Fibroblast of pulmonary artery (primary cell): ENCODE measurements around the gene SH3BGR.
A peak's percentile ranks its signal among the peaks of the same experiment; 100 is the strongest.

Source experiments
- DNase-seq: peaks from one replicate; pipeline ENCODE4 v3.0.0-alpha.2; 2010; ENCODE audit warnings: low read depth
- H3K4me3 ChIP-seq: replicated peaks from 2 replicates; pipeline ENCODE4 v1.5.1; 2011; ENCODE audit warnings: low read depth, mild to moderate bottlenecking, control low read depth, low read length, moderate library complexity
- TF ChIP-seq, protein P1 (sequence below): IDR thresholded peaks from 2 replicates; pipeline ENCODE4 v1.5.1; 2011; ENCODE audit warnings: mild to moderate bottlenecking, control low read depth, low read length, inconsistent platforms; ENCODE audit errors: missing control alignments

The SH3BGR gene

DNA sequence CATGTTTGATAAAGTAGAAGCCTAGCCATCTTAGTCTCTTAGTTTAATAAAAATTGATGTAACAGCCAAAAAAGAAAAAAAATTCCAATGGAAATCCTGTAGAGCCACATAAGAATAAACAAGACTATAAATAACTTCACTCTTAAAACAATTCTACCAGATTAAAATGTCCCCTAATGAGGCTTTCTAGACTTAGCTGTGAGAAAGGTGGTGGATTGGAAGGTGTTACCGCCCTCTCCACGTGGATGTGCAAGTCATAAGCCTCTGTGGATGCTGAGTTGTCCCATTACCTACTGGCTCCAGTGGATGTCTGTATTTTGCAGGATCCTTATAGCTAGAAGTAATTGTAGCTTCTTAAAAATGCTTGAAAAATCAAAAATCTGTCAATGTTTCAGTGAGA lies 20.8 kb upstream of the SH3BGR start:
- H3K4me3 ChIP-seq: no peak overlapping the region
- TF ChIP-seq, protein P1, sequence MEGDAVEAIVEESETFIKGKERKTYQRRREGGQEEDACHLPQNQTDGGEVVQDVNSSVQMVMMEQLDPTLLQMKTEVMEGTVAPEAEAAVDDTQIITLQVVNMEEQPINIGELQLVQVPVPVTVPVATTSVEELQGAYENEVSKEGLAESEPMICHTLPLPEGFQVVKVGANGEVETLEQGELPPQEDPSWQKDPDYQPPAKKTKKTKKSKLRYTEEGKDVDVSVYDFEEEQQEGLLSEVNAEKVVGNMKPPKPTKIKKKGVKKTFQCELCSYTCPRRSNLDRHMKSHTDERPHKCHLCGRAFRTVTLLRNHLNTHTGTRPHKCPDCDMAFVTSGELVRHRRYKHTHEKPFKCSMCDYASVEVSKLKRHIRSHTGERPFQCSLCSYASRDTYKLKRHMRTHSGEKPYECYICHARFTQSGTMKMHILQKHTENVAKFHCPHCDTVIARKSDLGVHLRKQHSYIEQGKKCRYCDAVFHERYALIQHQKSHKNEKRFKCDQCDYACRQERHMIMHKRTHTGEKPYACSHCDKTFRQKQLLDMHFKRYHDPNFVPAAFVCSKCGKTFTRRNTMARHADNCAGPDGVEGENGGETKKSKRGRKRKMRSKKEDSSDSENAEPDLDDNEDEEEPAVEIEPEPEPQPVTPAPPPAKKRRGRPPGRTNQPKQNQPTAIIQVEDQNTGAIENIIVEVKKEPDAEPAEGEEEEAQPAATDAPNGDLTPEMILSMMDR: no peak

GRCh38 chr21:39434950-39435349 lies 16.8 kb upstream of the SH3BGR start:
- no peak overlapping the region for H3K4me3 ChIP-seq
- DNase-seq: no peak
- TF ChIP-seq, protein P1: no peak

More for the DNA sequence above, 20.8 kb upstream of the SH3BGR start:
- no peak for DNase-seq

GRCh38 chr21:39439232-39439631 lies 12.5 kb upstream of the SH3BGR start:
- TF ChIP-seq, protein P1: no peak
- DNase-seq: no peak
- no peak overlapping the region for H3K4me3 ChIP-seq

- DNase-seq: peak; percentile 70
- no peak overlapping the region for H3K4me3 ChIP-seq
- TF ChIP-seq, protein P1: peak; percentile 97
Measured at GRCh38 chr21:39441502-39442475, 10.0 kb upstream of the SH3BGR start.

DNA sequence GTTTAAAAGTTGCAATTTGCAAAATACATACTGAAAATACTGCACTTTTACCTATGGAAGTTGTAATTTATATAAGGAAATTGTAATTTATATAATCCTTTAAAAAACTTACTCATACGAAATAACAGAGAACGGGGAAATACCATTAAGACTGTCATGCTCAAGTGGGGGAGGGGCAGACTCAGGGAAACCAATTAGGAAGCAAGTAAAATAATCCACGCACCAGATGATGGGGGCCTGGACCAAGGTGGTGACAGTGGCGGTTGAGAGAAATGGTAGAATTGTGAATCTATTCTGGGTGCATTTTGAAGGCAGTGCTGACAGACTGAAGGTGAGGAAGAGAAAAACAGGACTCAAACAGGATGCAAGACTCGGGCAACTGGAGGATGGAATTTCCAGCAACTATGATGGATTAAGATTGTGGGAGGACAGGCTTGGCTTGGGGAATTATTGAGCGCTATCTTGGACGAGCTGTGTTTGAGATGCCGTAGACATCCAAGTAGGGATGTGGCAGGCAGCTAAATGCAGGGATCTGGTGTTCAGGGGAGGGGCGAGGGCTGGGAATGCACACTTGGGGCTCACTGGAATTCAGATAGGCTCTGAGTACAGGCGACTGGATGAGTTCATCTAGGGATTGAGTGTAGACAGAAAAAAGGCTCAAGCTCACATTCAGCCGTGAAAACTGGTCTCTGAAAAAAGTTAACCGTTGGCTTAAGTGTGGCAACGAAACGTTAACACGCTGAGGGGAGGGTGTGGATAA lies 7.2 kb upstream of the SH3BGR start:
- TF ChIP-seq, protein P1: no peak
- peak; percentile 45 for DNase-seq

DNA sequence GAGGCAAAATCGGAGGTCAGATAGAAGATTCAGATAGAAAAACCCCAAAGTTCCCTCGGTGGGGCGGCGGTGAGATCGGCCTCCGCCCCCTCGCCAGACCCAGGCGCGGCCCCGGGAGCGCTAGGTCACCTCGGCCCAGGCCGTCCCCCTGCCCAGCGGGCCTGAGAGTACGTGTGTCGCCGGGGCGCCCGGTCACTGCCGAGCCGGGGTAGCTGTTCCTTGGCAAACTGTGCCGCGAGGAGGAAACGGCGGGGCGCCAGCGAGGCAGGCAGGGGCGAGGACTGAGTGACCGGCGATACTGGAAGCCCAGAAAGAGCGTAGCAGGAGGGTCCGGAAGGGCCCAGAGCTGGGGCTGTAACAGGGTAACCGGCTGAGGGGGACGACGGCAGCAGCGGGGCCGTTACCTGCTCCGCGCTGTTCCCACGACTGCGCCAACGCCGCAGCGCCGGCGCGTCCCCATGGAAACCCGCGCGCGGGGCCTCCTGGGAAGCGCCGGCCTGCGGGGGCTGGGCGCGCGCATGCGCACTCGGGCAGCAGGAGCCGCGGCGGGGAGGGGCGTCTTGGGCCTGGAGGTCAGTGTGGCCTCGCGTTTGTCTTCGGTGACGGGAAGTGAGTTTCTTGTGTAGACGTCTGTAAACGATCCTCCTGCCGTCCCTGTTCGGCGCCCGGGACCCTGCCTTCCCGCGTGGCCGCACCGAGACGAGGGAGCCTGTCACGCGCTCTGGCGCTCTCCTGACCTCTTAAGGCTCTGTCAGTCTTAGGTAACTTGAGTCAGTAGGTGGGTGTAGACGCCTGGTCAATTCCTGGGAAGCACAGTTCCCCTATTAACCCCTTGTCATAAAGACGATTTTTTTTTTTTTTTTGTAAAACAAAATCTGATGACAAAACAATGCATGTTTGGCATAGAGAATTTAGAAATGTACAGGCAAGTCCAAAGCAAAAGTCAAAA lies 6.2 kb upstream of the SH3BGR start, which contains the start of gene LCA5L:
Gene LCA5L (minus strand): TSS at position 458 of the 949 bp plus-strand sequence. CDS start 17,285 bp downstream, outside the sequence.
- peak; percentile 92 for DNase-seq

More for the DNA sequence above, 7.2 kb upstream of the SH3BGR start:
- H3K4me3 ChIP-seq: peak overlapping the region; percentile 82

More for the DNA sequence above, 6.2 kb upstream of the SH3BGR start, which contains the start of gene LCA5L:
- H3K4me3 ChIP-seq: peak within 1 kb of the TSS; percentile 82
- TF ChIP-seq, protein P1: peak; percentile 15
